Regular cardiac myocyte (primary cell): ENCODE results near the gene PNLIPRP3. TPM values are rescaled to one million over a fixed set of nuclear protein-coding genes. Genes with fewer than 3 reads are reported as not detected.

Experiments
- total RNA-seq: library from RNA; depleted of rRNA; stranded (reverse); fragments of >200 nt; gene quantifications from 2 replicates; pipeline ENCODE4 v1.2.3, GENCODE V29; 2014

PNLIPRP3 gene
- total RNA-seq, result not detected in 2 replicates

GRCh38 chr10:116427671-116428070 is at the start of gene PNLIPRP3:
PNLIPRP3 (plus strand) TSS chr10:116427847; CDS start chr10:116428013, 166 bp downstream.

Other genes starting within 250 kb of the PNLIPRP3 start
- 0.19 and 0.56 TPM in 2 replicates for gene GFRA1, start 154.6 kb upstream of the PNLIPRP3 start, total RNA-seq
- not detected in 2 replicates for gene CCDC172, start 103.4 kb upstream of the PNLIPRP3 start, total RNA-seq
- not detected in 2 replicates for gene PNLIP, start 118.1 kb downstream of the PNLIPRP3 start, total RNA-seq
- not detected in 2 replicates for gene PNLIPRP1, start 163.1 kb downstream of the PNLIPRP3 start, total RNA-seq
- not detected in 2 replicates for gene PNLIPRP2, start 193.1 kb downstream of the PNLIPRP3 start, total RNA-seq